HG03378 (cell line): ENCODE measurements around the gene DUSP21.
"Not testable (repeated sequence)": the region's sequence is repeated elsewhere in the genome, so short reads cannot be mapped to it uniquely, and the experiment has no call there.

Experiments
- ATAC-seq: cut with Tn5 transposase; IDR thresholded peaks from one replicate; pipeline ENCODE4 v1.9.1; 2021; ENCODE audit warnings: mild to moderate bottlenecking, moderate library complexity; ENCODE audit not compliant: unreplicated experiment

The DUSP21 gene

DNA sequence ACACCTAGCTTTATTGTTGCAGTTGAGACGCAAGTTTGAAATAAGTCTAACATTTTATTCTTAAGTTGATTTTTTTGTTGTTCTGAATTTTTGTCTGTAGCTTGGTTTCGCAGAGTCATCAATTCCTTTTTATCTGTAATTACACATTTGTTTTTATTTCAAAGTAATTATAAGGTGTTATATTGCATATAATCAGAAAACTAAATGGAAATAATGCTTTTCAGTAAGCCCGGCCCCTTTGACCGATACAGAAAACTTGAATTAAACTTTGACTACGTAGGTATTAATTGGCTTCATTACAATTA lies 31.3 kb downstream of the DUSP21 start:
- no peak for ATAC-seq

- no peak for ATAC-seq
These were observed 32.3 kb downstream of the DUSP21 start for GRCh38 chrX:44876086-44876485.

DNA sequence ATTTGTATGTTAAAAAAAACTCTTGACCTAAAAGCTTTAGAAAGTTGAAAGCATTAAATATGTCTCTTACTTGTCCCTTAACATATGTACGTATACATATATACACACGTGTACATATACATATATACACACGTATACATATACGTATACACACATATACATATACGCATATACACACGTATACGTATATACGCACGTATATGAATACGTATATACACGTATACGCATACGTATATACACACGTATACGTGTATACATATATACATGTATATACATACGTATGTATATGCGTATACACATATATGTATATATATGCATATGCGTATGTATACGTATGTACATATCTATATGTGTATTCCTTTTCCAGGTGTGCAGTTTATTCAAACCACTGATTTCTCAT lies 32.9 kb downstream of the DUSP21 start:
- no peak for ATAC-seq

DNA sequence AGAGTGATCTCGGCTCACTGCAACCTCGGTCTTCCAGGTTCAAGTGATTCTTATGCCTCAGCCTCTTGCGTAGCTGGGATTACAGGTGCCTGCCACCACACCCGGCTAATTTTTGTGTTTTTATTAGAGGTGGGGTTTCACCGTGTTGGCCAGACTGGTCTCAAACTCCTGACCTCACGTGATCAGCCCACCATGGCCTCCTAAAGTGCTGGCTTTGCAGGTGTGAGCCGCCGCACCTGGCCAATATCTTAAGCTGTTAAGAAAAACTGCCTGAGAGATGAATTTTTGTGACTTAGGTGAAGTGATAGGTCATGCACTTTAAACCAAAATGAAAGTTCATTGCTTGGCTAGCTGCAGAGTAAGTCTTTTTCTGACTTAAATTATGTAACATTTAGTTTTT lies 35.0 kb downstream of the DUSP21 start:
- no peak for ATAC-seq

- no peak for ATAC-seq
These were observed 37.7 kb downstream of the DUSP21 start for GRCh38 chrX:44881549-44881948.

GRCh38 chrX:44882635-44883034 lies 38.8 kb downstream of the DUSP21 start:
- ATAC-seq, result no peak

GRCh38 chrX:44884944-44885343 lies 41.1 kb downstream of the DUSP21 start:
- ATAC-seq, result no peak

DNA sequence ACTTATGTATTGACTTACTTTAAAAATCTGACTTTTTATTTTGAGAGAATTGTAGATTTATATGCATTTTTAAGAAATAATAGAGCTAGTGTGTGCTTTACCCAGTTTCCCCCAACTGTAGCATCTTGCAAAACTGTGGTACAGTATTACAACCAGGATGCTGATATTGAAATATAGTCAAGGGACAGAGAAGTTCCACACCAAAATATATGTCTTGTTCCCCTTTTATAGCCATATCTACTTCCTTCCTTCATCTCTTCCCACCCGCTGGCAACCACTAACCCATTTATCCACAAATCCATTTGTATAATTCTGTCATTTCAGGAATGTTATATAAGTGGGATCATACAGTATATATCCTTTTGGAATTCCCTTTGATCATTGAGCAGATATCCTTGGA lies 46.0 kb downstream of the DUSP21 start:
- ATAC-seq, result no peak

DNA sequence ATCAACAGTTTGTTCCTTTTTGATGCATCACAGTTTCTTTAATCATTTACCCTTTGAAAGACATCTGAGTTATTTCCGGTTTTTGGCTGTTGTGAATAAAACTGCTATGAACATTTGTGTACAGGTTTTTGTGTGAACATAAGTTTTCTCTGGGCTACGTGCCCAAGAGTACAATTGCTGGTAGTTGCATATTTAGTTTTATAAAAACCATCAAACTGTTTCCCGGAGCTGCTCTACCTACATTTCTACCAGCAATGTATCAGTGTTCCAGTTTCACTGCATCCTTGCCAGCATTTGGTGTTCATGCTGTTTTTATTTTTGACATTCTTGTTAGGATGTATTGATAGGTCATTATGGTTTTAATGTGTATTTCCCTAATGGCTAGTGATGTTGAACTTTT lies 46.4 kb downstream of the DUSP21 start:
- ATAC-seq, result no peak

DNA sequence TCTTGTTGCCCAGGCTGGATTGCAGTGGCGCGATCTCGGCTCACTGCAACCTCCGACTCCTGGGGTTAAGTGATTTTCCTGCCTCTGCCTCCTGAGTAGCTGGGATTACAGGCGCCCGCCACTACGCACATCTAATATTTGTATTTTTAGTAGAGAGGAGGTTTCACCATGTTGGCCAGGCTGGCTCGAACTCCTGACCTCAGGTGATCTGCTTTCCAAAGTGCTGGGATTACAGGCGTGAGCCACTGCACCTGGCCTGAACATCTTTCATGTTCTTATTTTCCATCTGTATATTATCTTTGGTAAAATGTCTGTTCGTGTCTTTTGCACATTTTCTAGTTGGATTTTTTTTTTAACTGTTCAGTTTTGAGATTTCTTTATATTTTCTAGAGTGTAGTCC lies 46.9 kb downstream of the DUSP21 start:
- ATAC-seq, result not testable (repeated sequence)

GRCh38 chrX:44891642-44892041 lies 47.8 kb downstream of the DUSP21 start:
- no peak for ATAC-seq
